Stimulated activated CD8-positive, alpha-beta memory T cell treated with anti-CD3 and anti-CD28 coated beads, Interleukin-15, amount 100 ng/mL, for 48 hours (primary cell): ENCODE measurements around the gene RIGI.
"Not testable (repeated sequence)": the region's sequence is repeated elsewhere in the genome, so short reads cannot be mapped to it uniquely, and the experiment has no call there.

Experiments used
- DNase-seq, 2 donors: peaks; one replicate each; pipeline ENCODE4 v3.0.0-alpha.2; 2020; ENCODE audit warnings: low read depth in 2 of 2

RIGI gene

DNA sequence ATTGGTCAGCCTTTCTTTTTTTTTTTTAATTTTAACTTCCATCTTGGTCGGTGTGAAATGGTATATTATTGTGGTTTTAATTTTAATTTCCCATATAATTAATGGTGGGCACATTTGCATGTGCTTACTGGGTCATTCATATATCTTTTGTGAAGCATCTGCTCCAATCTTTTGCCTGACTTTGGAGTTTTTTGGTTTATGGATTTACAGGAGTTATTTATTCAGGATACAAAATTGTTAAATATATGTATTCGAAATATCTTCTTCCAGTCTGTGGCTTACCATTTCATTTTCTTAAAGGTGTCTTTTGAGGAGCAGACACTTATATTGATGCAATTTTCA lies 682 bp upstream of the RIGI start:
- DNase-seq = no peak

DNA sequence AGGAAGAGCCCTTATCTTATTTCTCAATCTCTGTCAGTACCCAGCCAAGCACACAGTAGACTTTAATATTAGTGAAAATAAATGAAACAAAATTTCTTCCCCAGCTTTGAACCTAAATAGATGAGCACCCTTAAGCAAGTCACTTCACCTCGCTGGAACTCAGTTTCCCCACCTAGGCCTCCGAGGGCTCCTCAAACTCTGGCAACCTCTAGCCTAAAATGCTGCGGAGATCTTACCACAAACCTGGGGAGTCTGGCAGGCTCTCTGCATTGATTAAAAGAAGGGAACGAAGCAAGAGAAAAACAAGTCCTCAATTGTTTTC lies 326 bp downstream of the RIGI start:
- DNase-seq = no peak

DNA sequence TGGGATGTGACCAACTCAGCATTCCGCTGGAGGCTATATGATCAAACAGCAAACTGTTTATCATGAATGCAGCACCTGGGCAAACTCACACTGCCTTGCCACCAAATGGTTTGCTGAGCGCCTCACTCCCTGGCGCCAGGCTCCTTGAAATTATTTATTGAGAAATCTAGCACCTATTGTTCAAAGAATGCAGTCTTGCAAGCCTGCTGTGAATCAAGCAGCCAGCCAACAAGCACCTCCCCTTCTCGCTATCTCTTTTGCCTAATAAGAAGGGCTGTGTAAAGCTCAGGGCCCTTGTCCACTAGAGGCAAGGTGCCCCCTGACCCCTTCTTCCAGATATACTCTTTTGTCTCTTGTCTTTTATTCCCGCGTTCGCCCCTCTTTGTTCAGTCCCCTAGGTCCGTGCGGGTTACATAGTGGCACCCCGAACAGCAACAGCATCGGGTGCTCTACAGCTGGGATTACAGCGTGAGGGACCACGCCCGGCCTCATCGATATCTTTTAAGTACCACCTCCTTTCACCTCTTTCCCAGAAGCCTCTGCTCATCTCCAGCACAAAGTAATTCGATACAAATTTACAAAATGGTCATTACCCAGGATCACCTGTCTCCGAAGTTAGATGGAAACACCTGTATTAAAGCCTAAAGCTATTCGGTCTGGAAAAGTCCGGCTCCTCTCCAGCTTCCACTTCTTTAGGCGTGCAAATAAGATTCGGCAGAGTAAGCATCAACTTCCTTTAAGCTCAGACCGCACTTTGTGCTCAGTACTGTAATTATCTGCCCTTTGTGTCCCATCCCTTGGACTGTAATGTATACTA lies 896 bp downstream of the RIGI start:
- DNase-seq = no peak

DNA sequence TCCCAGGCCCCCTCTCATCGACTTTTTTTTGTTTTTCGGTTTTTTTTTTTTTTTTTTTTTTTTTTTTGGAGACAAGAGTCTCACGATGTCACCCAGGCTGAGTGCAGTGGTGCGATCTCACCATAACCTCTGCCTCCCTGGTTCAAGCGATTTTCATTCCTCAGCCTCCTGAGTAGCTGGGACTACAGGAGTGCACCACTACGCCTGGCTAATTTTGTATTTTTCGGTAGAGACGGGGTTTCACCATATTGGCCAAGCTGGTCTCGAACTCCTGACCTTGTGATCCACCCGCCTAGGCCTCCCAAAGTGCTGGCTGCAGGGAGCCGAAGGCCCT lies 1.5 kb downstream of the RIGI start:
- DNase-seq = not testable (repeated sequence)

DNA sequence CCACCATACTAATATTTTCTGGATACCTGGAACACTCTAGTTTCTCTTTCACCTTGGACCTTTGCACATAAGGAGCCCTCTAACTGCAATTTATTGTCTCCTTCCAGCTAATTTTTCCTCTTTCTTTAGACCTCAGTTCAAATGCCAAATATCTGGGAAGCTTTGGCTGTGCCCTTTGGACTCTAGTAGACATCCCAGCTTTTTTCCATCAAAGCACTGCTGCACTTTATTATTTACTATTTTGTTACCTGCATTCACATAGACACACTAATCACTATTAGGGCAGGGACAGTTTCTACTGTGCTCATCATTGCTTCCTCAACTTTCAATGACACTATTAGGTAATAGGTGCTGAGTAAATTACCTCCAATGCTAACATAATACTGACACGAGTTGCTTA lies 2.1 kb downstream of the RIGI start:
- DNase-seq = no peak

DNA sequence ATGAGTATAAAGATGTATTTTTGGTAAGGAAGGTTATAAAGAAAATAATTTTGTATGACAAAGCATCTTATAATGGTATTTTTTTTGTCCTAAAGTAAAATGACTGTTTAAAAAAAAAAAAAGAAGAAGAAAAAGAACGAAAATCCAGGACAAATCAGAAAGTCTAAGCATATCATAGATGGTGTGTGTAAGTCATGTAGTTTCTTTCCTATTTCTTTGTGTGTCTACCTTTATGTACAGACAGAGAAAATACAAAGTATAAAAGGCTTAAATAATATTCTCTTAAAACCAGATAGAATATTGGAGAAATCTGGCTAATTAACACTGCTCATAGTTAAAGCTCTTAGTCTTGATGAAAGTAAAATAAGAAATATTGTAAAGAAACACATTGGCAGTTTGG lies 7.7 kb downstream of the RIGI start:
- DNase-seq = no peak

DNA sequence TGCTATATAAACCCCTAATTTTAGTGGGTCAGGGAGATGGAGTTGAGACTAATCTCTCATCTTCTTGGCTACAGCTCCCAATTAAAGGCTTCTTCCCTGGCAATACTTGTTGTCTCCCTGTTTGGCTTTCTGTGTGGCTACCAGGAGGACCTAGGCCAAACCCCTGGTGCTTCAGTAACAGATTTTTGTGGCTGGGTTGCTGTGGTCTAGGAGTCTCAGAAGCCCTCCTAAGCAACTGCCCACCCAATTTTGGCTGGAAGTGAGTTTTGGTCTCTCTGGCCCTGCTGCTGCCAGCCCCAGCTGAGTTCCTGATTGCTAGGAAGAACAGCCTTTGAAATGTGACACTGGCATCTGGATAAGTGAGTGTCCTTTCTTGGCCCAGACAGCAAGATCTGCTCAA lies 9.8 kb downstream of the RIGI start:
- DNase-seq = no peak

DNA sequence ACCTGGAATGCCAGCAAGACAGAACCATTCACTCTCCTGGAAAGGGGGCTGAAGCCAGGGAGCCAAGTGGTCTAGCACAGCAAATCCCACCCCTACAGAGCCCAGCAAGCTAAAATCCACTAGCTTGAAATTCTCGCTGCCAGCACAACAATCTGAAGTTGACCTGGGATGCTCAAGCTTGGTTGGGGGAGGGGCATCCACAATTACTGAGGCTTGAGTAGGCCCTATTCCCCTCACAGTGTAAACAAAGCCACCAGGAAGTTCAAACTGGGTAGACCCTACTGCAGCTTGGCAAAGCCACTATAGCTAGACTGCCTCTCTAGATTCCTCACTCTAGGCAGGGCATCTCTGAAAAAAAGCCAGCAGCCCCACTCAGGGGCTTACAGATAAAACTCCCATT lies 17.3 kb downstream of the RIGI start:
- DNase-seq = no peak

DNA sequence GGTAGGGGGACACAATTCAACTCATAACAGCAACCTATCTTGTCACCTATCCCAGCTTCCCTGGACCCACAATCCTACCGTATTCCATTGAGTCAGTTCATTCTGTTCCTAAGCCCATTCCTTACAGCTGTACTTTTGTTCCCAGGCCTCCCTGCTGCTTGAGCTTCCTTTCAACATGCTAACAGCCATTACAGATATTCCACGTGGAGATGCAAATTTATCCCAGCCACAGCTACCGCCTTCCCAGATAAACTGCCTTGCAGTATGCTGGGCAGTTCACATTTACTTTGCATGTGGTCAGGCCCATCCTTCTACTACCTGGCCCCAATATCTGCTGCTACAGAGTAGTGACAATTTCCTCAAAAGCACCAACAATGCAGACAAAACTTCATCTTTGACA lies 23.0 kb downstream of the RIGI start:
- DNase-seq = no peak

DNA sequence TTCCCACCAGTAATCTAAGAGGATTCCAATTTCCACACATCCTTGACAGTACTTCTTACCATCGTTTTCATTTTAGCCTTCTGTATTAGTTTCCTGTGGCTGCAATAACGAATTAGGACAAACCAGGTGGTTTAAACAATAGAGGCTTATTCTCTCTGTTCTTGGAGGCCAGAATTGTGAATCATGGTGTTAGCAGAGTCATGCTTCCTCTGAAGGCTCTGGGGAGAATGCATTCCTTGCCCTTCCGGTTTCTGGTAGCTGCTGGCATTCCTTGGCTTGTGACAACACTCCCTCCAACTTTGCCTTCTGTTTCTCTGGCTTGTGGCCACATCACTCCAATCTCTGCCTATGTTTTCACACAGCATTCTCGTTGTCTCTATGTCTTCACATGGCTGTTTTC lies 23.5 kb downstream of the RIGI start:
- no peak for DNase-seq

DNA sequence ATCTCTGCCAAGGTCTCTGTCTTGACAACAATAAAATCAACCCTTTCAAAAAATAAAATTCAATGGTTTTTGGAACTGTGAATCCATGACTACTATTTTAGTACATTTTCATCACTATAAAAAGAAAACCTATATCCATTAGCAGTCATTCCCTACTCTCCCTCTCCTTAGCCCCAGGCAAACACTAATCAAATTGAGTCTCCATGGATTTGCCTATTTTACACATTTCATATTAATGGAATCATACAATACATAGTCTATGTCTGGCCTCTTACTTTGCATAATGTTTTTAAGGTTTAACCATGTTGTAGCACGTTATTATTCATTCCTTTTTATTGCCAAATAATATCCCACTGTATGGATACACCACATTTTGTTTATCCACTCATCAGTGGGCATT lies 24.1 kb downstream of the RIGI start:
- no peak for DNase-seq

DNA sequence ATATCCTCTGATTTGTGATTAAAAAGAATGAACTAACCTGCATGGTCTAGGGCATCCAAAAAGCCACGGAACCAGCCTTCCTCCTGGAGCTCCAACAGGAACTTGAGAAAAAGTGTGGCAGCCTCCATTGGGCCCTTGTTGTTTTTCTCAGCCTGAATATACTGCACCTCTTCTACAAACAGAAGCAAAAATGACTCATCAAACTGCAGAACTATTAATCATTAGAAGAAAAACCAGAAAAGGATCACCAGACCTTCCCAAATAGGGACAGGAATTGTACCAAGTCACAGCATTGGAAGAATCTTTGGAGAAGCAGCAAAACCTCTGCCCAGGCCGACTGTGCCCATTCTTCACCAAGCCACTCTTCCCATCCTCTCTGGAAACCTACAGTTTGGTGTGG lies 25.2 kb downstream of the RIGI start:
- no peak for DNase-seq

DNA sequence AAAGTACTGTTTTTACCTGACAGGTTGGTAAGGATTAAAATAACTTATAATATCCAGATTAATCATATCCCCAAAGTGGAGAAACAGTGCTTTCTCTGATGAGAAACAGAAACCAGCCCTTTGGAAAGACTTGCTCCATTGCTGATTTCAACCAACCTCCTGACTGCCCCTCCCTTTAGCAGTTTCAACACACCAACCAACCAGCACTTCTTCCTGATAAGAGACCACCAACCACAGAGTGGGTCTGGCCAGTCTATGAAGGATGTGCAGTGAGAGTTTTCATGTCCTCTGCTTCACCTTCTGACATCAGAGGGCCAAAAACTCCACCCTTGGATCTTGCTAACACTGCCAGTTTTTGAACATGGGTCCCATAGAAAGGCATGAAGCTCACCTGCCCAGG lies 28.1 kb downstream of the RIGI start:
- no peak for DNase-seq

DNA sequence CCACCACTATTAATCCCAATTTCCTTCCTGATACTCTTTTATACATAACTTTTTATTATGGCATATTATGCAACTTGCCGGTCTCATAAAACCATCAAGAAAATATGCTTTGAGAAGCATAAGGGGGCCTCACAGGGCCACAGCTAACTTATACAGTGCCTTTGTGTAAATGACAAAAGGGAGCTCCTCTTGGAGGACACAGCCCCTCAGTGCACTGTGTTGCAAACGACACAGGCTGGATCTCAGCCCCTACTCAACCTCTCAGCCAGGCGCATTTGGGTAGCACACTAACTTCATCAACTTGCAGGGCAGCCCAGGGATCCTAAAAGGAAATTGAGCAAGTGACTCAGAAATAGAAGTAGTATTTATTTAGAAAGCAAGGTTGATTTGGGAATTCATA lies 35.4 kb downstream of the RIGI start:
- DNase-seq = no peak

DNA sequence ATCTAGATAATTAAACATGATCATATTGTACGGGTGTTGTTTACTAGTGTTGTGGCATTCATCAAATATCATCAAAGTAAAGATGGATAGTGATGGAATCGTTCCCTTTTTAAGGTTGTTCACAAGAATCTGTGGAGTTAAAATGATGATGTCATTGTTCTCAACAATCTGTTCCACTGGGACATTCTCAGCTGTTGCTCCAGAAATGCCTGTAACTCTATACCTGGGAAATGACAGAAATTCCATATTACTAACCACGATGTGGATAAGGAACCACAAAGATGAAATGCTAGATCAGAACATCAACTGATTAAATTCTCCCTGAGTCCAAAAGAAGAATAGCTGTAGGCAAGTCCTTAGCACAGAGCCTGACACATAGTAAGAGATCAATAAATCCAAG lies 38.0 kb downstream of the RIGI start:
- no peak for DNase-seq

DNA sequence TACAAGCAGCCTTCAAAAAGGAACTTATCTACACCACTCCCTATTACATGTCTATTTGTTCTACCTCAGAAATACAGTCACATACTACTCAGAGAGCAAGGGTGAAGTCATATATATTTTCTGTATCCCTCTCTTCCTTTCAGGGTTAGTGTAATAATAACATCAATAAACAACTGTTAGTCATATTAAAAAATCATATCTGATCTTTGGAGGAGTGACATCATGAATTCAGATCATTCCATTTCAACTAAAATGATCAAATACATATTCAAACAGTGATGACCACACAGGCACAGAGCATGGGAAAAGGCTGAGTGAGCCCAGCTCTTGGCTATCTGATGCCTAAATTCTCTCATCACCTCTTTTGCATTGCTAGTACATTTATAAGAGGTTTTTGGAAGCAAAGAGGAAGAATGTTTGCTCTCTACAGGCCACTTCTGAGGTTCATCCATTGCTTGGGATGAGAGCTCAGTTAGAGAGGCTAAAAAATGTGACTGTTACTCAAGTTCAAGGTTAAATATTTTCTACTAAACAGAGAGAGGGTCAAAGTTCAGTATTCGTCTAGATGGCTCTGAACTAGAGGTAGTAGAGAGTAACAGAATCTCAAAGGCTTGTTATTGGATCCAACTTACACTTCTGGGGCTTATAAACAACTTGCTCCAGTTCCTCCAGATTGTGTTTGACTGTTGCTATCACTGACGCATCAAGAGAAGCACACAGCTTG lies 39.0 kb downstream of the RIGI start:
- no peak for DNase-seq

DNA sequence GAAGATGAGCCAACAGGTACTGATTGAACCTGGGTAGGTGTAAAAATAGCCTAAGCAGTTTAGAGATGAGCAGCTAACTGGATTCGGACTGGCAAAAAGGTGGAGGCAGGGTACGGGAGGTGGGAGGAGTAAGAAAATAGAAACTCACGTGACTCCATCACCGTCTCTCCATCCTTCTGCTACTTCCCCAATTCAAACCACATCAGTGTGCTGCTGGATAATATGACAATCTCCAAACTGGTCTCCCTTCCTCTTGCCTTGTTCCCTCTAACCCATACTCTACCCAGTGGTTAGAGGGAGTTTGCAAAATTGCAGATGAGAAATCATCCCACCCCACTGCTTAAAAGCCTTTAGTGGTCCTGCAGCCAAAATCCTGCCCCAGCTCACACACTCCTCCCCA lies 42.7 kb downstream of the RIGI start:
- no peak for DNase-seq
